DMS153 (cell line): Measurements from ENCODE around the gene SORD.
"Not testable (repeated sequence)": the region's sequence is repeated elsewhere in the genome, so short reads cannot be mapped to it uniquely, and the experiment has no call there.

ENCODE experiments used
- DNase-seq: peaks from one replicate; lab custom pipeline; 2025; lab: John Stamatoyannopoulos, UW

Gene SORD

DNA sequence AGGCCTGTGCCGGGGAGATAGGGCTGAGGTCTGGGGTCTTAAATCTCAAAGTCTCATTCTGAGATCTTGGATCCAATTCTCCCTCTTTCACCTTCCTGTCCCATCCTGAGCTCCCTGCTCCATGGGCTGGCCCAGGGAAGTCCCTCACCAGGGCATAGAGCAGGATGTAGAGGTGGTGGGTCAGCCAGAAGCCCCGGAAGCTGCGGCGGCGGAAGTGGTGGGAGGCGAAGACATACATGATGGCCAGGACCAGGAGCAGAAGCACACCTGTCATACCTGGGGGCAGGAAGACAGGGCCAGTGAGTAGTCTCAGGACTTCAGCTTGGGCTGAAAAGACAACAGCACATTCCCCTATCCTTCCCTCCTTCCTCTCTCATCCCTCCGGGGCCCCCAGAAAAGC is 74.5 kb downstream of the SORD start:
- DNase-seq = no peak

DNA sequence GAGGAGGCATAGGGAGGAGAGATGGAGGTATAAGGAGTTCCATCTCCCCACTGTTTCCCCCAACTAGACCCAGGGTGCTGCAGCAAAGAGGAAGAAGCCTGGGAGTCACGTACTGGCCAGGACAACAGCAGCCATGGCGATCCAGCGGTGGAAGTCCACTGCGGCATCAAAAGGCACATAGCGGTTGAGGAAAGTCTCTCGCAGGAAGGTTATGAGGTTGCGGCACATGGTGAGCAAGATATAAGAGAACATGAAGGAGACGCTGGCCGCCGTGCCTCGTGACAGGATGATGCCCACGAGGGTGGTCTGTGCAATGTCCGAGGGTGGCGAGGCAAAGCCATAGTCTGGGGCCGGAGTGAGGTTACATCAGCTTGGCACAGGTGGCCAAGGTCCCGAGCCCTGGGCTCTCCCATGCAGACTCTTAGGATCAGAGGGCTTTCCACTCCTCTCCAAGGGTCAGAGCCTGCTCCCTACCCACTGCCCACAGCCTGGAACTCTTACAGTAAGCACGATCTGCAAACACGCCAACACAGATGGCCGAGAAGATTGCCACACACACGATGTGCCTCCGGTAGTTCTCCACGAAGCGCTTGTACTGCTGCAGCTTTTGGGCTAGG is 76.7 kb downstream of the SORD start:
- no peak for DNase-seq

DNA sequence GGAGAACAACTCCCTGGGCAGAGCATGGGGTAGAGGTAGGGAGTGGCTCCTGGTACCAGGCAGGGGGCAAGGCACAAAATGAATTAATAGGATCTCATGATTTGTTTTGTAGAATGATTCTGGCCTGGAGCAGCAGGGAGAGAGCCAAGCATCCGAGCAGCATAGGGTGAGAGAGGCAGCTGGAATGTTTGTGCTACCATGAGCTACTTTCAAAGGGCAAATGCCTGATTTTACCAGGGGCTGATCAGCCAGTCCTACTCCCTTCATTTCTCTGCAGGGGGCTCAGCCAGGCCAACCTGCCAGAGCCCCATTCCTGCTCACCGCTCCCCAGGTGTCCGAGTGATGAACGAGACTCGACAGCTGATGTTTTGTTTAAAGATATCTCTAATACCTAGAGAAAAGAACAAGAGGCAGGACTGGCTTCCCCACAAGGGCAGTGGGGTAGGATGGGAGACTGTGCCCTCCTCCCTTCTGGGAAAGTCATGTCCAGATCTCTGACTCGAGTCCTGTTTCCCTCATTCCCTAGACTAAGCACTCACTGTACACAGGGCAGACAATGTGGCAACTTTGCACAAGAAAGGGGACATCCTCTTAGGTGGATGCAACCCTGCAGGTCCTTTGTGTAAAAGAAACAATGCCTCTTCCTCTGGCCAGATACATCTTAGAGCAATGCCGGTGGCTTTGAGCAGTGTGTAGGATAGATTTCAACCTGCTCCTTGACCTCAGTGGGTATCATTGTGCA is 78.1 kb downstream of the SORD start:
- no peak for DNase-seq

DNA sequence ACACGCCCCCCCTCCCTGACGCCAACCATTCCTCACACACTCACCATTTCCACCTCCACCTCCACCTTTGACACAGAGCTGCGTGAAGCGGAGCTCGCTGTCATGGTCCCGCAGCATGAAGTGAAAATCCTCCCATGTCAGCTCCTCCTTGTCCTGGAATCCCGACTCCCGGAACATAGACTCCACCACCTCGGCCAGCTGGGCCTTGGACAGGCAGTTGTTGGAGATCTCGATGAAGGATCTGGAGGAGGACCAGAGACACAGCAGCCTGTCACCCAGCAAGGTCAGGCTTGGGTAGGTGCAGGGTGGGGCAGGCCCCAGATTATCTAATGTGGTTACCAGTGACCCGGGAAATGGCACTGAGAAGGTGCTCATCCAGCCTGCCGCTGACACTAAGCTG is 78.8 kb downstream of the SORD start:
- no peak for DNase-seq

DNA sequence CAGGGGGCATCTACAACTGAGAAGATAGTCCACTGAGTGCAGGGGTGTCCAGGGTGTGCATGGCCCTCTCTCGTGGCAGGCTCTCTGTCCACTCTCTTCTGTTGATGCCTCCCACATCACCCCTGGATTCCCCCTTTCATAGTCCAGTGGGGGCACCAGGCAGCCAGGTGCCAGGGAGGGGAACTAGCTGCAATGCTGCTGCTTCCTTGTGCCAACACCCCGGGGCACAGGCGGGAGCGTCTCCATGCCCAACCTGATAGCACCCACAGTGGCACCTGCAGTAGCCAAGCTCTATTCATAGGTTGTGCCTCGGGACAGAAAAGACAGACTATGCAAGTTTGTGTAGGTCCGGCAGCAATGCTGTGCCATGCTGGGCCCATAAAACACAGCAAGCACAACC is 79.2 kb downstream of the SORD start:
- DNase-seq = no peak

DNA sequence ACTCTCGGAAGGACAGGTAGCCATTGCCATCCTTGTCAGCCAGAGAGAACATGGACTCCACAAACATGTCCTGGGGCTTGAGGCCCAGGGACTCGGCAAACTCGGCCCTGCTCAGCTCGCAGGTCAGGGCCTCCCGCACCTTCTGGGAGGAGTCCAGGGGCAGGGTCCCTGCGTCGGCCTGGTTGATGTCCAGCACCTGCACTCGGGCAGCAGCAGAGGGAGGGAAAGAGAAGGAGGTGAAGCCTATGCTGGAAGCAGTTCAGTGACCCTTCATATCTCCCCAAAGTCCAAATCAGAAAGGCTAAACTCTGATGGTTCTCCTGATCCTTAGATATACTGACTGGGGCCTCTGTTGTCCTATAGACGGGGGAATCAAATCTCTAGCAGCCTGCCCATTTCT is 81.2 kb downstream of the SORD start:
- not testable (repeated sequence) for DNase-seq

DNA sequence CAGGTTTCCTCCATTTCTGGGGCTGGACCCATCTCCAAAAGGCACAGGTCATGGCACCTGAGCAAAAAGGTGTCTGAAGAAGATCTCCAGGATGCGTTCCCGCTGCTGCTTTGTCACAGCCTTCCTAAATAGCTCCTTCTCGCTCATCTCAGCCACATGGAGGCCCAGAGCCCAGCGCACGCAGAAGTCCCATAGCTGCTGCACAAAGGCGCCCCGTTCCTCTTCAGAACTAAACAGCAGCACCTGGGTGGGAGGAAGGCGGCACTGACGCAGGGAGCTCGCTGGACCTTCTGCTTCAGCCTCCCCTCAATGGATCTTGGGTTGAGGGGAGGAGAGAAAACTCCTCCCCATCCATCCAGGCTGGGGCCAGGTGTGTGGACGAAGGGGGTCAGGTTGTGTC is 82.6 kb downstream of the SORD start:
- no peak for DNase-seq

DNA sequence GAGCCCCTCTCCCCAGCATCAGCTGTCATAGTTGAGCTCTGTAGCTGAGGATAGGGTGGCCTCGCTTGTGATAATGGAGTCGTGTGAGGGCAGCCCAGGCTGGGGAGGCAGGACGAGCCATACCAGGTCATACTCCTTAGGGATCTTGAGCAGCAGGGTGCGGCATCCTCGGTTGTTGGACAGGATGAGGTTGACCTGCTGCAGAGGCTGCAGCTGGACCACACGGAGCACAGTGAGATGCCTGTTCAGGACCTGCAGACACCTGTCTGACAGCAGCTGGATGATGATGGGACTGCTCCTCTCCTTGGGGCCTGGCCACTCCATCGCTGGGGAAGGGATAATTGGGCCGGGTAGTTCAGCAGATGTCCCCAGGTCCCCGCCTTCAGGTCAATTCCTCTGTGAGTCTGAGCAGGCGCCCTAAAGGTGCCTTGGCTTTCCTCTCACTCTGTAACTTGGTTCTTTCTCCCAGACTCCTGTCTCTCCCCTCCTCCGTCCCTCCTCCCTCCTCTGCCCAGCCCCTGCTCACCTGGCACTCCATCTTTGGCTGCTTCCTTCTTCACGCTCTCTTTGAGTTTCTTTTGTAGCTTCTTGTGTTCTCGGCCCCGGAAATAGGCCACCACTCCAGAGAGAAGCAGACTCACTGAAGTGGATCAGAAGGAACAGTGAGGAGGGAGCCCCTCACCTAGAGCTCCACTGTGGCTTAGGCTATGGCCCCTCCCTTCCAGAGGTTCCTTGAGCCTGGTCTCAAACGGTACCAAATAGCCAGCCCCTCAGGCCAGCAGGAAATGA is 83.2 kb downstream of the SORD start:
- no peak for DNase-seq

DNA sequence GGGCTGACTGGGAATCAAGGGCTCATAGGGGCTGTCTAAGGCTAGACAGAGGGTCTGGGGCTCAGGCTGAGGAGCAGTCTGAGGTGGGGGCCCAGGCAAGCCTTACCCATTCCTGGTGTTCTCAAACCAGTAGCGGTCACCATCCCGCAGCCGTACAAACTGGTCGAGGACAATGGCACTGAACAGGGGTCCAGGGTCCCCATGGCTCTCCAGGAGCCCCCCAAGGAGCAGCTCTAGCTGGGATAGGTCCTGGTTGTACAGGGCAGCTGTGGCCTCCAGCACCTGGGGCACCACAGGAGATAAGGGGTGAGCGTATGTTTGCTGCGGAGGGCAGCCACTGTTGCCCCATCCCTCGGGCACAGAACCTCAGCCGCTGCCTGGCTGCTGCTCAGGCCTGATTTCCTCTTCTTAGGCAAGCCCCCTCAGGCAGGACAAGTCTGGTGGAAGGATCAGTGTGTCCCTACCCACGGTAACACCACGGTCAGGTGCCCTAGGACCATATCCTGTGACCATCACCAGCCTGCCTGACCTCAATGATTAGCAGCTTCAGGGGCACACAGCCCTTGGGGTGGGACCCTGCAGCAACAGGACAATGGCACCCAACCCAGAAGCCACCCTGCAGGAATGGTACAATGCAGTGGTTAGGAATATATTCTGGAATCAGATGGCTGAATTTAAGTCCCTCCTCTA is 85.1 kb downstream of the SORD start:
- no peak for DNase-seq

DNA sequence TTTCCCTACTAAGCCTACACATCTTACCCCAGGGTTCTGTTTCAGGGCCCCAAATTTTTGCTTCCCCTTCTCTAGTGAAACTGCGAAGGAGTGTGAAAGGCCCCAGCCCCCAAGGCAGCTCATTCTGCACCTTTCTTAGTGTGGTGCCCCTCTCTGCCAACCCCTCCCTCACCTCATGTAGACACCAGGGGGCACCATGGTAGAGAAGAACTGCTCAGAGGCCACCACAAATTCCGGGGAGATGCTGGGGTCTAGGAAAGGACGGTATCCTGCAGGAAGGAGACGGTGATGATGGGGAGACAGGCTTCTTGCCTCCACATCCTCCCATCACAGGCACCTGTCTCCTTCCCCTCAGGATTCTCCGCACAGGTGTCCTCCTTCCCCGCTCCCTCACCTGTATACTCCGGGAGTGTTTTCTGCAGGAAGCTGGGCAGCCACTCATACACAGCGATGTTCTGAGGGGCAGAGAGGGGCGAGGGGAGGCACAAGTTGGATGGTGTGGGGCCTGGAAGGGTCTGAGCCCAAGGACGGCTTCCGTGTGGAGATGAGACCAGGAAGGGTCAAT is 87.3 kb downstream of the SORD start:
- DNase-seq = no peak

DNA sequence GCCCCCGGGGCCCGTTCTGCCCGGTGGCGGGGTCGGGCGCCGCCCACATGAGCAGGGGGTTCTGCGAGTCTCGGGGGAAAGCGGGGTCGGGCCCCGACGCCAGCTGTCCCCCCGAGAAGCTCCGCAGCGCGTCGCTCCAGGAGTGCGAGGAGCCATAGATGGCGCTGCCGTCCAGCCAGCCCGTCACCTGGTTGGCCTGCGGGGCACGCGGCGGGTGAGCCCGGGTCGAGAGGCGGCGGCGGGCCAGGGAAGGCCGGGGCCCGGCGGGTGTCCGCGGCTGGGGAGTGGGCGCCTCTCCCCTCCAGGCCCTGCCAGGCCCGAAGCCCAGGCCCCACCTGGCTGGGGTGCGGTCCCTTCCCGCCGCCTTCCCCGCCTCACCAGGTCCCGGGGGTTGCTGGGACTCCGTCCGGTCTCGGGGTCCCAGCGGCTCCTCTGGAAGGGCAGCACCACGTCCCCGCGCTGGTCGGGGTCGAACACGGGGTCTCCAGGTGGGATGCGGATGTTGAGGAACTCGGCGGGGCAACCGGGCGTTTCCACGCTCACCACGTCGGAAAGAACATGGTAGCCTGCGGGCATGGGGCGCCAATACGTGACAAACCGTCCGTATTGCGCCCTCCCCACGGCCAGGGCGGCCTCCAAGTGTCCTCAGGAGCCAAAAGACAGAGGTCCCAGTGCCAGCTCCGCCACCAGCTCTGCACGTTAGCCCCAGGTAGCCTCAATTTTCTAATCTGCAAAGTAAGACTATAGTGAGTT is 88.6 kb downstream of the SORD start:
- no peak for DNase-seq

DNA sequence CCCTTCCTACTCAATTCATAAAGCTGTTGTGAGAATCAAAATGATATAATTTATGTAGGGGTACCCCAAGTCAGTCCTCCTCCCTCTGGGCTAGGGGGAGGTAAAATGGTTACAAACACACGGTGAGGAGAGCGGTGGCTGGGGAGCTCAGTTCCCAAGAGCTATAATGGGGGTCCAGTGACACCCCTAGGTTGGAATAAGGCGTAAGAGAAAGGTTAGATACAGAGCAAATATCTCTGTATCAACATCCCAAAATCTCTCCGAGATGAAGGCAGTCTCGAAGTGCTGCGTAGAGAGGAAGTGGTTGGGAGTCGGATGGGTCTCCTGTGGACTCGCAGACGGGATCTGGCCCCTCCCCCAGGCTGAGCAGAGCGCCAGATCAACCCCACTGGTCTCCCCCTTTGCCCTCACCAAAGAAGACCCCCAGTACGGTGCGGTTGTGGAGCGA is 89.2 kb downstream of the SORD start:
- DNase-seq = no peak

DNA sequence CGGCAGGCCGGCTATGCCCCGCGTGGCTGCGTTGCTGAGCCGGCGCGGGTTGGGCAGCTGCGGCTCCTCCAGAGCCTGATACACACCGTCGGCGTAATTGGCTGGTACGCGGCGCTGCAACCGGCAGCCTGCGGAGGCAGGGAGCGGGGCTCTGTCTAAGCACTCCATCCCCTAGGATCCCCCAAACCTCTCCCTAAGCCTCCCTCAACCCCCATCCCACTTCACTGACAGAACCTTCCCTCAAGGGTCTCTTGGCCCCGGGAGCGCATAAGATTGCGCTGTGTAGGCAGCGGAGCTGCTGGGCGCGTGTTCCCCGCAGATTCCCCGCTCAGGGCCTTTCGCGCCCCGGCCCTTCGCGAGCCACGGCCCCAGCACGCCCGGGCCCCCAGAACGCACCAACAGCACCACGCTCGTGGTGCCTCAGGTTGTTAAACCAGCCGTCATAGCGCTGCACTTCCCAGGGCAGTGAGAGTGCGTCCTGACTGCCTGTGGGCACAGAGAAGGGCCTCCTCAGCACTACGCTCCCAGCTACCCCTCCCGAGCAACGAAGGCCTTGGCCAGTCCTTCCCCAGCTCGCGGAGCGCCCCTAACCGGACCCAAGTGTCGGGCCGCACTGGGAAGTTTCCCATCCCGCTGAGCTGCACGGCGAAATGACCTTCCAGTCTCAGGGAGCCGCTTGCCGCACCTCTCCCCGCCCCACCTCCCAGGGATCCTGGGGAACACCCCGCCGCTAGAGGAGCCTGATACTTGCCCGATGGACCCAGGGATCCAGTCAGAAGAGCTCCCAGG is 89.8 kb downstream of the SORD start:
- no peak for DNase-seq

DNA sequence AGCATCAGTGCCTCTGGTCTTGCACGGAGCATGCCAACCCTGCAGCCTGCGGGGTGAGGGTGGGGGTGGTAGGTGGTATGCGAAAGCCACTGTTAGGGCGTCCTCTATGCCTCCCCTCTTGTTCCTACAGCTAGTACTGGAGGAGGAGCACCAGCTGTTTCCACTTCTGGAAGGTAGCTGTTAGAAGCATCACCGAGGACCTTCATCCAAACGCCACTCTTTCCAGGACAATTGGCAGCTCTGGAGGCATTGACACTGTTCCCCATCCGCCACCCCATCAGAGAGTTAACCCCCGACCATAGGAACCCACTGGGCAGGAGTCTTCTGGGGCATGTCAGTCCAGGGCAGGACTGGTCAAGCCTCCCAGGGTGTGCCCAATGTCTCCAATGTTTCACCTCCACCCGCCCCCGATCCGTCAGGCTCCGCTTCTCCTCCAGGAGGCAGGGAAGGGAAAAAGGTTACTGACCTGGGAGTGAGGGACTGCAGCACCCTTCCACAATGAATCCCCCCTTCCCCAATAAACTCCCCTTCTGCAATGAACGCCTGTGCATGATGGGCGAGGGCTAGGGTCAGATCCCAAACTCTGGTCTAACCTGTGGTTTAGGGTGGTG is 90.5 kb downstream of the SORD start:
- no peak for DNase-seq

DNA sequence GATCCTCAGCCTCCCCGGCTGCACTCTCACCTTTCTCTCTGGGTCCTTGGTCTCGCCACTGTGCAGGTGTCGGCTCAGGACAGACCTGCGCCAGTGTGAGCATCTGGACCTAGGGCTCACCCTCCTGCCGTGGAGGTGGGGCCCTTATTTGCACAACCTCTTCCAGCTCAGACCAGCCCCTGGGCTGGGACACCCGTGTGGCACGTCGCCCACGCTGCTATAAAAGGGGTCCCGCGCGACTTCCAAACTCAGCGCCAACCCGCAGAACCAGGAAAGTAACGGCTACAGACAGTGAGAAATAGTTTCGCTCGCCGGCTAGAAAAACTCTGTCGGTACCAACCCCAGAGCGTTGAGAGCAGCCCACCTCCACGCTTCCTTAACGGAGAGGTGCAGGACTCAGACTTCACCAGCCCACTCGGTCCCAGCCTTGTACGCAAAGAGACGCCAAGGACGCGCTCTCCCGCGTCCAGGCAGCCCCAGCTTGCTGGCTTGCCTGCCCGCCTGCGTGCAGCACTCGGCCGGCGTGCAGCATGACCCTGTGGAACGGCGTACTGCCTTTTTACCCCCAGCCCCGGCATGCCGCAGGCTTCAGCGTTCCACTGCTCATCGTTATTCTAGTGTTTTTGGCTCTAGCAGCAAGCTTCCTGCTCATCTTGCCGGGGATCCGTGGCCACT is 91.2 kb downstream of the SORD start, which contains the start of the genes DUOX2 and DUOXA2:
Gene DUOX2, minus strand, starts transcription at position 97 of the 675 bp plus-strand sequence. CDS start 761 bp downstream, outside the sequence.
Gene DUOXA2, plus strand, starts transcription at position 251 of the 675 bp plus-strand sequence. Its CDS starts 280 bp downstream, at position 531.
- DNase-seq = no peak

DNA sequence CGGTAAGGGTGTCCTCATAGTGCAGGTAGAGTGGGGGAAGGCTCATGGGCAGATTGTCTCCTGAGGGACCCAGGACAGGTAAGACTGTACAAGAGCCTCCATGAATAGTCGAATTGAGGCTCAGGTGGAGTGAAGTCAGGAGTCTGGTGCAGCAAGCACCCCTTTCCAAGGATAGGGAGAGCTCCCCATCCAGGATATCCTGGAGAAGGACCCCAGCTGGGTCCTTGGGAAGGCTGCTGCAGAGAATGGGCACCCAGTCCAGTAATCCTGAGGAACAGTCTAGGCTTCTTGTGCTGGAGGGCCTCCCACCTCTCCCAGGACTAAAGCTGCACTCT is 91.7 kb downstream of the SORD start:
- DNase-seq = no peak

DNA sequence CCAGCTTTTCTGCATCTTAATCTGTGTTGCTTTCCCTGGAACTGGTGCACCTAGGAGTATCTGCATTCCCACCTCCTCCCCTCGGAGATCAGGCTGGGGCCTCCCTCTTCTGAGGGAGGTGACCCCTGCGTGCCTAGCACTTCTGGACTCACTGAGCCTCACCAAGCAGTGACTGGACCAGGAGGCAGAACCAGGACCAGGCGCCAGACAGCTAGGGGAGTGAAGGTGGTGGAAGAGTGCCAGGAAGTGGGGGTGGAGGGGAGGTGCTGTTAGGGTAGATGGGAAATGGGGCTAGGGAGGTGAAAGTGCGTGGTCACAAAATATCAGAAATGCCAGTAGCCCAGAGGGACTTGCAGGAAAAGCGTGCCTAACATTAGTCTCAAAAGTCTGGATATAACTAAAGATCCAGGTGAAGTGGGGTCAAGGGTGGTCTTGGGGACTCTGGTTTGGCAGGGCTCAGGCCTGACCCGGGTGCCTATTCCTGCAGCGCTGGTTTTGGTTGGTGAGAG is 92.4 kb downstream of the SORD start:
- no peak for DNase-seq

DNA sequence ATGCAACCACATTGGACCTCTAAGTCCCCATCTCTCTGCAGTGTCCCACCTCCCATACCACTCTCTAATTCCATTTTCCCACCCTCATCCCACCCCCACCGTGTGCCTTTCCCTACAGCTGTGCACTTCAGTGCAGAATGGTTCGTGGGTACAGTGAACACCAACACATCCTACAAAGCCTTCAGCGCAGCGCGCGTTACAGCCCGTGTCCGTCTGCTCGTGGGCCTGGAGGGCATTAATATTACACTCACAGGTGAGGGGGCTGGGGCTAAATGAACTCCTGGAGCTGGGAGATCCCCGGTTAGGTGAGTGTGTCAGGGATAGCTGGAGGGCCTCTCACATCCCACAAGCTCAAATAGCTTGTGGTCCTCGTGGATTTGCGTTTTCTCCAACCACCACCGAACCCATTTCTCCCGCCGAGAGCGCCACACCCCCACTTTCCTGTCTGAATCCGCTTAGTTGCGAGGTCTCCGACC is 93.0 kb downstream of the SORD start:
- no peak for DNase-seq
